Neural cell (in vitro differentiated cells): ENCODE measurements around the gene CAT. TPM values are rescaled to one million over a fixed set of nuclear protein-coding genes. Genes with fewer than 3 reads are reported as not detected.

Experiments
- H2AFZ ChIP-seq: fragments of 200-600, 300-800 bp; sonication (generic), shearing (Covaris generic); 2 replicates; pipeline ENCODE4 v1.6.0; 2014; ENCODE audit warnings: low read depth, mild to moderate bottlenecking, antibody characterized with exemption, low read length, moderate library complexity
- H3F3A ChIP-seq: fragments of 200-600 bp; shearing (Covaris generic); 2 replicates; pipeline ENCODE4 v1.6.1; 2016; ENCODE audit warnings: mild to moderate bottlenecking, moderate library complexity, mixed read lengths, antibody characterized with exemption, low read length; ENCODE audit not compliant: insufficient read depth, poor library complexity, severe bottlenecking
- H3K27ac ChIP-seq: fragments of 200-600, 300-800 bp; sonication (generic), shearing (Covaris generic); 2 replicates; pipeline ENCODE4 v1.5.1; 2014; ENCODE audit warnings: mild to moderate bottlenecking, low read length, moderate library complexity
- H3K27me3 ChIP-seq: fragments of 300-800, 200-600 bp; sonication (generic), shearing (Covaris generic); 2 replicates; pipeline ENCODE4 v1.6.0; 2014; ENCODE audit warnings: mild to moderate bottlenecking, low read depth, low read length, moderate library complexity; ENCODE audit not compliant: insufficient read depth
- H3K36me3 ChIP-seq: fragments of 300-800, 200-600 bp; sonication (generic), shearing (Covaris generic); 2 replicates; pipeline ENCODE4 v1.5.1; 2014; ENCODE audit warnings: mild to moderate bottlenecking, antibody characterized with exemption, low read length, moderate library complexity; ENCODE audit not compliant: insufficient read depth
- H3K4me2 ChIP-seq: fragments of 300-800, 200-600 bp; sonication (generic), shearing (Covaris generic); 2 replicates; pipeline ENCODE4 v1.6.0; 2014; ENCODE audit warnings: mild to moderate bottlenecking, low read length
- H3K4me3 ChIP-seq: fragments of 300-800, 200-600 bp; sonication (generic), shearing (Covaris generic); 2 replicates; pipeline ENCODE4 v1.5.1; 2014; ENCODE audit warnings: mild to moderate bottlenecking, low read length, moderate library complexity
- H3K79me2 ChIP-seq: fragments of 200-600 bp; shearing (Covaris generic); replicated peaks from 2 replicates; pipeline ENCODE4 v1.6.0; 2014; ENCODE audit warnings: mild to moderate bottlenecking, low read length, moderate library complexity; ENCODE audit not compliant: insufficient read depth
- H3K9ac ChIP-seq: fragments of 300-800, 200-600 bp; sonication (generic), shearing (Covaris generic); 2 replicates; pipeline ENCODE4 v1.6.1; 2016; ENCODE audit warnings: mild to moderate bottlenecking, low read length, mixed read lengths
- H3K9me2 ChIP-seq: fragments of 200-600 bp; shearing (Covaris generic); 2 replicates; pipeline ENCODE4 v1.6.1; 2016; ENCODE audit warnings: mild to moderate bottlenecking, low read length, mixed read lengths; ENCODE audit not compliant: insufficient read depth
- H3K9me3 ChIP-seq: fragments of 200-600, 300-800 bp; sonication (generic), shearing (Covaris generic); 2 replicates; pipeline ENCODE4 v1.6.1; 2016; ENCODE audit warnings: mild to moderate bottlenecking, mixed run types, low read length, moderate library complexity, mixed read lengths
- H4K20me1 ChIP-seq: fragments of 200-600 bp; shearing (Covaris generic); 2 replicates; pipeline ENCODE4 v1.6.1; 2016; ENCODE audit warnings: mild to moderate bottlenecking, mixed run types; ENCODE audit not compliant: insufficient read depth
- CTCF ChIP-seq: fragments of 450-650 bp; IDR thresholded peaks from 2 replicates; pipeline ENCODE4 v1.5.1; 2014; ENCODE audit warnings: antibody characterized with exemption, mild to moderate bottlenecking, moderate library complexity; ENCODE audit not compliant: poor library complexity, severe bottlenecking
- EP300 ChIP-seq: fragments of 450-650 bp; conservative IDR thresholded peaks from 2 replicates; pipeline ENCODE4 v1.6.1; 2014; ENCODE audit warnings: antibody characterized with exemption, mild to moderate bottlenecking, moderate library complexity; ENCODE audit not compliant: poor library complexity, severe bottlenecking
- EZH2 ChIP-seq: fragments of 200-600, 300-800 bp; shearing (Covaris generic), sonication (generic); IDR thresholded peaks from 2 replicates; pipeline ENCODE4 v1.6.1; 2014; ENCODE audit warnings: antibody characterized with exemption, low read length, borderline replicate concordance, mild to moderate bottlenecking; ENCODE audit not compliant: insufficient read depth, poor library complexity, severe bottlenecking
- MXI1 ChIP-seq: fragments of 450-650 bp; conservative IDR thresholded peaks from 2 replicates; pipeline ENCODE4 v1.6.1; 2014; ENCODE audit warnings: antibody characterized with exemption, mild to moderate bottlenecking; ENCODE audit not compliant: poor library complexity, severe bottlenecking
- POLR2AphosphoS5 ChIP-seq: IDR thresholded peaks from 2 replicates; pipeline ENCODE4 v1.6.1; 2012
- RAD21 ChIP-seq: fragments of 450-650 bp; conservative IDR thresholded peaks from 2 replicates; pipeline ENCODE4 v1.6.1; 2014; ENCODE audit warnings: antibody characterized with exemption, mild to moderate bottlenecking, moderate library complexity
- SMC3 ChIP-seq: fragments of 450-650 bp; conservative IDR thresholded peaks from 2 replicates; pipeline ENCODE4 v1.6.1; 2014; ENCODE audit warnings: antibody characterized with exemption, mild to moderate bottlenecking, moderate library complexity; ENCODE audit not compliant: poor library complexity
- TAF1 ChIP-seq: IDR thresholded peaks from 2 replicates; pipeline ENCODE4 v1.6.1; 2012; ENCODE audit warnings: low read depth
- polyA plus RNA-seq: library from polyadenylated mRNA; depleted of rRNA; stranded (reverse); fragments of >200 nt; gene quantifications from 2 replicates; pipeline ENCODE4 v1.2.3, GENCODE V29; 2014
- TF ChIP-seq, protein P1 (sequence below): IDR thresholded peaks from 2 replicates; pipeline ENCODE4 v1.6.1; 2012; ENCODE audit warnings: borderline replicate concordance

CAT gene
- polyA plus RNA-seq, 1 donor from 2014 or later, result 40.1 TPM

- H3K79me2 ChIP-seq, result no peaks in the 10 kb centered on the region
- H3K4me2 ChIP-seq, result no peak overlapping the region
- no peak for TF ChIP-seq CTCF
- no peak for TF ChIP-seq EP300
- no peak for TF ChIP-seq TAF1
- TF ChIP-seq, protein P1, sequence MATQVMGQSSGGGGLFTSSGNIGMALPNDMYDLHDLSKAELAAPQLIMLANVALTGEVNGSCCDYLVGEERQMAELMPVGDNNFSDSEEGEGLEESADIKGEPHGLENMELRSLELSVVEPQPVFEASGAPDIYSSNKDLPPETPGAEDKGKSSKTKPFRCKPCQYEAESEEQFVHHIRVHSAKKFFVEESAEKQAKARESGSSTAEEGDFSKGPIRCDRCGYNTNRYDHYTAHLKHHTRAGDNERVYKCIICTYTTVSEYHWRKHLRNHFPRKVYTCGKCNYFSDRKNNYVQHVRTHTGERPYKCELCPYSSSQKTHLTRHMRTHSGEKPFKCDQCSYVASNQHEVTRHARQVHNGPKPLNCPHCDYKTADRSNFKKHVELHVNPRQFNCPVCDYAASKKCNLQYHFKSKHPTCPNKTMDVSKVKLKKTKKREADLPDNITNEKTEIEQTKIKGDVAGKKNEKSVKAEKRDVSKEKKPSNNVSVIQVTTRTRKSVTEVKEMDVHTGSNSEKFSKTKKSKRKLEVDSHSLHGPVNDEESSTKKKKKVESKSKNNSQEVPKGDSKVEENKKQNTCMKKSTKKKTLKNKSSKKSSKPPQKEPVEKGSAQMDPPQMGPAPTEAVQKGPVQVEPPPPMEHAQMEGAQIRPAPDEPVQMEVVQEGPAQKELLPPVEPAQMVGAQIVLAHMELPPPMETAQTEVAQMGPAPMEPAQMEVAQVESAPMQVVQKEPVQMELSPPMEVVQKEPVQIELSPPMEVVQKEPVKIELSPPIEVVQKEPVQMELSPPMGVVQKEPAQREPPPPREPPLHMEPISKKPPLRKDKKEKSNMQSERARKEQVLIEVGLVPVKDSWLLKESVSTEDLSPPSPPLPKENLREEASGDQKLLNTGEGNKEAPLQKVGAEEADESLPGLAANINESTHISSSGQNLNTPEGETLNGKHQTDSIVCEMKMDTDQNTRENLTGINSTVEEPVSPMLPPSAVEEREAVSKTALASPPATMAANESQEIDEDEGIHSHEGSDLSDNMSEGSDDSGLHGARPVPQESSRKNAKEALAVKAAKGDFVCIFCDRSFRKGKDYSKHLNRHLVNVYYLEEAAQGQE, result no peak
- TF ChIP-seq MXI1, result no peak
- TF ChIP-seq EZH2, result no peak
- no peak for TF ChIP-seq POLR2AphosphoS5
- TF ChIP-seq SMC3, result no peak
- TF ChIP-seq RAD21, result no peak
- H3K36me3 ChIP-seq, result no peaks in the 10 kb centered on the region
- no peak overlapping the region for H3K9ac ChIP-seq
- no peaks in the 10 kb centered on the region for H3K9me2 ChIP-seq
- no peaks in the 10 kb centered on the region for H3K27me3 ChIP-seq
- no peak overlapping the region for H3K27ac ChIP-seq
- no peak overlapping the region for H3K4me3 ChIP-seq
- H2AFZ ChIP-seq, result no peak overlapping the region
- no peaks in the 10 kb centered on the region for H3F3A ChIP-seq
- H3K9me3 ChIP-seq, result peaks cover 5% of the 10 kb centered on the region
- no peaks in the 10 kb centered on the region for H4K20me1 ChIP-seq
Observed at GRCh38 chr11:34411791-34412190, 26.9 kb upstream of the CAT start.

- no peak for TF ChIP-seq CTCF
- TF ChIP-seq, protein P1, result no peak
- TF ChIP-seq EZH2, result no peak
- TF ChIP-seq MXI1, result no peak
- no peak for TF ChIP-seq POLR2AphosphoS5
- TF ChIP-seq EP300, result no peak
- no peak for TF ChIP-seq SMC3
- TF ChIP-seq TAF1, result no peak
- TF ChIP-seq RAD21, result no peak
- Histone ChIP-seq H4K20me1 (no peaks in the 10 kb centered on the region), H3F3A (no peaks in the 10 kb centered on the region), H3K9me3 (peaks cover 5% of the 10 kb centered on the region), H3K4me2 (no peak overlapping the region), H3K9ac (no peak overlapping the region), H3K36me3 (no peaks in the 10 kb centered on the region), H2AFZ (no peak overlapping the region), H3K4me3 (no peak overlapping the region), H3K27me3 (no peaks in the 10 kb centered on the region), H3K79me2 (no peaks in the 10 kb centered on the region), H3K27ac (no peak overlapping the region), H3K9me2 (no peaks in the 10 kb centered on the region)
Observed at GRCh38 chr11:34413263-34413662, 25.5 kb upstream of the CAT start.
